ENCODE results near the gene NCSTN. TPM values are rescaled to one million over a fixed set of nuclear protein-coding genes. Genes with fewer than 3 reads are reported as not detected.

The NCSTN gene
- total RNA-seq, 1 experiment from 2014 or later: 48.8 TPM

GRCh38 chr1:160344936-160345335, 1.8 kb downstream of the NCSTN start:
- DNase-seq (ENCODE audit: low read depth): no peak
- in situ Hi-C loops (cut with HindIII; ENCODE audit: low pct_unique_long_range_greater_than_20kb, low sequenced_read_pairs): no loop called here

- DNase-seq (ENCODE audit: low read depth): no peak
- in situ Hi-C loops (cut with HindIII; ENCODE audit: low pct_unique_long_range_greater_than_20kb, low sequenced_read_pairs): no loop called here
Measured at GRCh38 chr1:160346463-160346862, 3.3 kb downstream of the NCSTN start.

- no peak for DNase-seq (ENCODE audit: low read depth)
- in situ Hi-C loops (cut with HindIII; ENCODE audit: low pct_unique_long_range_greater_than_20kb, low sequenced_read_pairs): no loop called here
Measured at GRCh38 chr1:160346958-160347357, 3.8 kb downstream of the NCSTN start.

GRCh38 chr1:160351629-160352028, 8.4 kb downstream of the NCSTN start:
- in situ Hi-C loops (cut with HindIII; ENCODE audit: low pct_unique_long_range_greater_than_20kb, low sequenced_read_pairs): no loop called here
- DNase-seq (ENCODE audit: low read depth): no peak

GRCh38 chr1:160352555-160352954, 9.4 kb downstream of the NCSTN start:
- in situ Hi-C loops (cut with HindIII; ENCODE audit: low pct_unique_long_range_greater_than_20kb, low sequenced_read_pairs): no loop called here
- DNase-seq (ENCODE audit: low read depth): no peak

GRCh38 chr1:160353223-160353622, 10.0 kb downstream of the NCSTN start:
- DNase-seq (ENCODE audit: low read depth): no peak
- in situ Hi-C loops (cut with HindIII; ENCODE audit: low pct_unique_long_range_greater_than_20kb, low sequenced_read_pairs): no loop called here

- DNase-seq (ENCODE audit: low read depth): no peak
- in situ Hi-C loops (cut with HindIII; ENCODE audit: low pct_unique_long_range_greater_than_20kb, low sequenced_read_pairs): no loop called here
Measured at GRCh38 chr1:160354388-160354985, 11.3 kb downstream of the NCSTN start.

GRCh38 chr1:160357286-160358002, 14.3 kb downstream of the NCSTN start:
- in situ Hi-C loops (cut with HindIII; ENCODE audit: low pct_unique_long_range_greater_than_20kb, low sequenced_read_pairs): no loop called here
- no peak for DNase-seq (ENCODE audit: low read depth)

GRCh38 chr1:160358073-160358472, 14.9 kb downstream of the NCSTN start:
- no peak for DNase-seq (ENCODE audit: low read depth)
- in situ Hi-C loops (cut with HindIII; ENCODE audit: low pct_unique_long_range_greater_than_20kb, low sequenced_read_pairs): no loop called here

GRCh38 chr1:160359559-160360226, 16.5 kb downstream of the NCSTN start:
- in situ Hi-C loops (cut with HindIII; ENCODE audit: low pct_unique_long_range_greater_than_20kb, low sequenced_read_pairs): no loop called here
- no peak for DNase-seq (ENCODE audit: low read depth)

GRCh38 chr1:160360227-160360695, 17.1 kb downstream of the NCSTN start:
- in situ Hi-C loops (cut with HindIII; ENCODE audit: low pct_unique_long_range_greater_than_20kb, low sequenced_read_pairs): no loop called here
- DNase-seq (ENCODE audit: low read depth): no peak

GRCh38 chr1:160361199-160361598, 18.0 kb downstream of the NCSTN start:
- DNase-seq (ENCODE audit: low read depth): no peak
- in situ Hi-C loops (cut with HindIII; ENCODE audit: low pct_unique_long_range_greater_than_20kb, low sequenced_read_pairs): no loop called here

GRCh38 chr1:160361814-160362167, 18.6 kb downstream of the NCSTN start:
- in situ Hi-C loops (cut with HindIII; ENCODE audit: low pct_unique_long_range_greater_than_20kb, low sequenced_read_pairs): no loop called here
- no peak for DNase-seq (ENCODE audit: low read depth)

GRCh38 chr1:160362168-160362957, 19.2 kb downstream of the NCSTN start:
- in situ Hi-C loops (cut with HindIII; ENCODE audit: low pct_unique_long_range_greater_than_20kb, low sequenced_read_pairs): no loop called here
- DNase-seq (ENCODE audit: low read depth): no peak

GRCh38 chr1:160363010-160363409, 19.8 kb downstream of the NCSTN start:
- in situ Hi-C loops (cut with HindIII; ENCODE audit: low pct_unique_long_range_greater_than_20kb, low sequenced_read_pairs): no loop called here
- no peak for DNase-seq (ENCODE audit: low read depth)

GRCh38 chr1:160363951-160364735, 21.0 kb downstream of the NCSTN start:
- in situ Hi-C loops (cut with HindIII; ENCODE audit: low pct_unique_long_range_greater_than_20kb, low sequenced_read_pairs): no loop called here

GRCh38 chr1:160365325-160365724, 22.1 kb downstream of the NCSTN start:
- in situ Hi-C loops (cut with HindIII; ENCODE audit: low pct_unique_long_range_greater_than_20kb, low sequenced_read_pairs): no loop called here

More at GRCh38 chr1:160363951-160364735, 21.0 kb downstream of the NCSTN start:
- no peak for DNase-seq (ENCODE audit: low read depth)

More at GRCh38 chr1:160365325-160365724, 22.1 kb downstream of the NCSTN start:
- no peak for DNase-seq (ENCODE audit: low read depth)
